ENCODE data around the gene GID4. TPM values are rescaled to one million over a fixed set of nuclear protein-coding genes. Genes with fewer than 3 reads are reported as not detected.
A peak's percentile ranks its signal among the peaks of the same experiment; 100 is the strongest.

GID4 gene
- total and polyA plus RNA-seq, 9 of the 15 experiments (the other 6 are each of a cell fraction or from before 2014, with no cell fraction given): 1.2 to 6.4 (median 3.7) TPM

- TF ChIP-seq POLR2B (IDR thresholded peaks at IDR 0.05; ENCODE audit: low read depth, partially characterized antibody) (no peak), MTA2 (IDR thresholded peaks at IDR 0.05; ENCODE audit: low read depth) (no peak), ZNF766 (CRISPR knock-in tag; conservative IDR thresholded peaks at IDR 0.05) (0 out of 2 replicates have a peak, but pooled peaks have one; percentile 47), ZNF583 (CRISPR knock-in tag; IDR thresholded peaks at IDR 0.05) (no peak), PPARD (CRISPR knock-in tag; IDR thresholded peaks at IDR 0.05) (no peak), GABPB1 (CRISPR knock-in tag; IDR thresholded peaks at IDR 0.05) (peak; percentile 39; the same call in 1 of the 2 replicates), KDM2B (CRISPR knock-in tag; IDR thresholded peaks at IDR 0.05) (no peak), TSC22D4 (tag; IDR thresholded peaks at IDR 0.05) (no peak), ZNF253 (CRISPR knock-in tag; conservative IDR thresholded peaks at IDR 0.05) (no peak), ETV6 (IDR thresholded peaks at IDR 0.05; ENCODE audit: borderline replicate concordance in 1 of 2, low read depth in 2 of 2, low read length in 1 of 2) (no peak), ETV6 (CRISPR knock-in tag; IDR thresholded peaks at IDR 0.05; ENCODE audit: borderline replicate concordance) (no peak), CHD2 (IDR thresholded peaks at IDR 0.05; ENCODE audit: low read depth, low read length) (no peak), ZNF311 (CRISPR knock-in tag; IDR thresholded peaks at IDR 0.05) (no peak), TCF7L2 (IDR thresholded peaks at IDR 0.05; ENCODE audit: low read depth, low read length) (no peak), FUS (optimal IDR thresholded peaks at IDR 0.05; ENCODE audit: low read depth, low read length) (no peak), ZNF780A (CRISPR knock-in tag; IDR thresholded peaks at IDR 0.05) (no peak), TCF3 (CRISPR knock-in tag; IDR thresholded peaks at IDR 0.05) (no peak), CBX2 (IDR thresholded peaks at IDR 0.05; ENCODE audit: insufficient read depth, low read length, poor library complexity, severe bottlenecking) (no peak), RAD51 (IDR thresholded peaks at IDR 0.05; ENCODE audit: borderline replicate concordance, low read depth) (no peak), L3MBTL2 (IDR thresholded peaks at IDR 0.05) (no peak), CHAMP1 (IDR thresholded peaks at IDR 0.05) (no peak)
- TF ChIP-seq, protein P1, sequence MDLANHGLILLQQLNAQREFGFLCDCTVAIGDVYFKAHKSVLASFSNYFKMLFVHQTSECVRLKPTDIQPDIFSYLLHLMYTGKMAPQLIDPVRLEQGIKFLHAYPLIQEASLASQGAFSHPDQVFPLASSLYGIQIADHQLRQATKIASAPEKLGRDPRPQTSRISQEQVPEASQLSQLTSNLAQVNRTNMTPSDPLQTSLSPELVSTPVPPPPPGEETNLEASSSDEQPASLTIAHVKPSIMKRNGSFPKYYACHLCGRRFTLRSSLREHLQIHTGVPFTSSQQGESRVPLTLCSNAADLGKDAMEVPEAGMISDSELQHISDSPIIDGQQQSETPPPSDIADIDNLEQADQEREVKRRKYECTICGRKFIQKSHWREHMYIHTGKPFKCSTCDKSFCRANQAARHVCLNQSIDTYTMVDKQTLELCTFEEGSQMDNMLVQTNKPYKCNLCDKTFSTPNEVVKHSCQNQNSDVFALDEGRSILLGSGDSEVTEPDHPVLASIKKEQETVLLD (IDR thresholded peaks at IDR 0.05): no peak
- TF ChIP-seq, protein P2, sequence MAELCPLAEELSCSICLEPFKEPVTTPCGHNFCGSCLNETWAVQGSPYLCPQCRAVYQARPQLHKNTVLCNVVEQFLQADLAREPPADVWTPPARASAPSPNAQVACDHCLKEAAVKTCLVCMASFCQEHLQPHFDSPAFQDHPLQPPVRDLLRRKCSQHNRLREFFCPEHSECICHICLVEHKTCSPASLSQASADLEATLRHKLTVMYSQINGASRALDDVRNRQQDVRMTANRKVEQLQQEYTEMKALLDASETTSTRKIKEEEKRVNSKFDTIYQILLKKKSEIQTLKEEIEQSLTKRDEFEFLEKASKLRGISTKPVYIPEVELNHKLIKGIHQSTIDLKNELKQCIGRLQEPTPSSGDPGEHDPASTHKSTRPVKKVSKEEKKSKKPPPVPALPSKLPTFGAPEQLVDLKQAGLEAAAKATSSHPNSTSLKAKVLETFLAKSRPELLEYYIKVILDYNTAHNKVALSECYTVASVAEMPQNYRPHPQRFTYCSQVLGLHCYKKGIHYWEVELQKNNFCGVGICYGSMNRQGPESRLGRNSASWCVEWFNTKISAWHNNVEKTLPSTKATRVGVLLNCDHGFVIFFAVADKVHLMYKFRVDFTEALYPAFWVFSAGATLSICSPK (IDR thresholded peaks at IDR 0.05; ENCODE audit: borderline replicate concordance): no peak
These were observed 5.6 kb upstream of the GID4 start (continued) for GRCh38 chr17:18033442-18034099.
